Measurements from ENCODE around the gene ASCC1. TPM values are rescaled to one million over a fixed set of nuclear protein-coding genes. Genes with fewer than 3 reads are reported as not detected.

The ASCC1 gene
- total and polyA plus RNA-seq, 7 experiments from 2014 or later = 19.4 to 33.1 (median 24.4) TPM

GRCh38 chr10:72098301-72098835 is 117.7 kb downstream of the ASCC1 start:
- no peak for ATAC-seq
- no peak overlapping the region for H3K27ac ChIP-seq (ENCODE audit: low read depth, low read length)

GRCh38 chr10:72097448-72098300 is 118.4 kb downstream of the ASCC1 start:
- Mint-ChIP-seq H3K4me1 (peaks cover 28 to 74% (median 50%) of the 10 kb centered on the region in 7 donors), H3K27ac (peak overlapping the region in 1 of 9 donors; percentile 17), H3K9me3 (no peaks in the 10 kb centered on the region), H3K4me3 (no peak overlapping the region), H3K27me3 (no peaks in the 10 kb centered on the region), H3K36me3 (peaks cover 11 to 44% (median 43%) of the 10 kb centered on the region in 5 donors)
- ChIA-PET POLR2A (interaction anchor here (1.2 kb wide), 1 partner anchor 117 kb away, joined by 3 read pairs; no protein-coding TSS in a partner anchor), CTCF (no interaction called here)
- no peaks in the 10 kb centered on the region for H3K9me3 ChIP-seq (ENCODE audit: control insufficient read depth in 2 of 3, low read length in 3 of 3)
- ATAC-seq = no peak
- no peak overlapping the region for H3K27ac ChIP-seq (ENCODE audit: low read depth, low read length)
- no peak overlapping the region for H3K4me3 ChIP-seq (ENCODE audit: low read length)
- no peaks in the 10 kb centered on the region for H3K27me3 ChIP-seq (ENCODE audit: control insufficient read depth in 2 of 2, insufficient read depth in 2 of 2, low read length in 2 of 2)
- DNase-seq = no peak
- H3K36me3 ChIP-seq (ENCODE audit: control insufficient read depth in 2 of 3, insufficient read depth in 3 of 3, low read length in 3 of 3) = peaks cover 0 to 14% (median 0%) of the 10 kb centered on the region in 3 experiments
- H3K4me1 ChIP-seq (ENCODE audit: control insufficient read depth in 2 of 2, insufficient read depth in 2 of 2, low read length in 2 of 2) = peaks cover 0 to 18% of the 10 kb centered on the region in 2 donors
- intact Hi-C loops (cut with micrococcal nuclease) = loop anchor here in 1 of 2 donors (1.0 kb wide), 1 partner anchor 10 kb away; no protein-coding TSS in a partner anchor

More at GRCh38 chr10:72098301-72098835, 117.7 kb downstream of the ASCC1 start:
- Mint-ChIP-seq H3K4me3 (no peak overlapping the region), H3K9me3 (no peaks in the 10 kb centered on the region), H3K27ac (peak overlapping the region in 3 of 9 donors; percentile 13 to 71 (median 16)), H3K27me3 (no peaks in the 10 kb centered on the region), H3K4me1 (peaks cover 29 to 81% (median 54%) of the 10 kb centered on the region in 7 donors), H3K36me3 (peaks cover 11 to 44% (median 43%) of the 10 kb centered on the region in 5 donors)
- Histone ChIP-seq H3K4me3 (ENCODE audit: low read length) (no peak overlapping the region), H3K36me3 (ENCODE audit: control insufficient read depth in 2 of 3, insufficient read depth in 3 of 3, low read length in 3 of 3) (peaks cover 0 to 11% (median 0%) of the 10 kb centered on the region in 3 experiments), H3K9me3 (ENCODE audit: control insufficient read depth in 2 of 3, low read length in 3 of 3) (no peaks in the 10 kb centered on the region), H3K4me1 (ENCODE audit: control insufficient read depth in 2 of 2, insufficient read depth in 2 of 2, low read length in 2 of 2) (peaks cover 0 to 23% of the 10 kb centered on the region in 2 donors), H3K27me3 (ENCODE audit: control insufficient read depth in 2 of 2, insufficient read depth in 2 of 2, low read length in 2 of 2) (no peaks in the 10 kb centered on the region)
- ChIA-PET POLR2A (interaction anchor here (0.9 to 11.5 kb wide), 4 partner anchors 9 to 117 kb away, joined by 4 to 297 read pairs (median 6); partner anchors contain the start of genes ANAPC16, ASCC1 and SPOCK2), CTCF (no interaction called here)
- intact Hi-C loops (cut with micrococcal nuclease) = no loop called here
- DNase-seq = no peak

- H3K4me3 ChIP-seq (ENCODE audit: low read length) = no peak overlapping the region
- H3K4me1 Mint-ChIP-seq = peaks cover 19 to 66% (median 40%) of the 10 kb centered on the region in 7 donors
- H3K27me3 Mint-ChIP-seq = no peaks in the 10 kb centered on the region
- H3K27ac ChIP-seq (ENCODE audit: low read depth, low read length) = no peak overlapping the region
- peak overlapping the region in 7 of 9 donors; percentile 1 to 72 (median 64) for H3K27ac Mint-ChIP-seq
- intact Hi-C loops (cut with micrococcal nuclease) = no loop called here
- peaks cover 0 to 4% of the 10 kb centered on the region in 2 donors for H3K4me1 ChIP-seq (ENCODE audit: control insufficient read depth in 2 of 2, insufficient read depth in 2 of 2, low read length in 2 of 2)
- ChIA-PET POLR2A (interaction anchor here (0.6 to 13.9 kb wide), 3 partner anchors 7 to 746 kb away, joined by 3 to 297 read pairs (median 6); no protein-coding TSS in a partner anchor), CTCF (no interaction called here)
- no peaks in the 10 kb centered on the region for H3K9me3 ChIP-seq (ENCODE audit: control insufficient read depth in 2 of 3, low read length in 3 of 3)
- H3K9me3 Mint-ChIP-seq = no peaks in the 10 kb centered on the region
- H3K4me3 Mint-ChIP-seq = peak overlapping the region in 2 of 10 donors; percentile 17 to 24
- peaks cover 11 to 41% (median 38%) of the 10 kb centered on the region in 5 donors for H3K36me3 Mint-ChIP-seq
- peaks cover 0 to 14% (median 0%) of the 10 kb centered on the region in 3 experiments for H3K36me3 ChIP-seq (ENCODE audit: control insufficient read depth in 2 of 3, insufficient read depth in 3 of 3, low read length in 3 of 3)
- no peak for ATAC-seq
- peak in 1 of 9 donors; percentile 53 for DNase-seq
- no peaks in the 10 kb centered on the region for H3K27me3 ChIP-seq (ENCODE audit: control insufficient read depth in 2 of 2, insufficient read depth in 2 of 2, low read length in 2 of 2)
Measured at GRCh38 chr10:72096115-72097000, 119.7 kb downstream of the ASCC1 start.

DNA sequence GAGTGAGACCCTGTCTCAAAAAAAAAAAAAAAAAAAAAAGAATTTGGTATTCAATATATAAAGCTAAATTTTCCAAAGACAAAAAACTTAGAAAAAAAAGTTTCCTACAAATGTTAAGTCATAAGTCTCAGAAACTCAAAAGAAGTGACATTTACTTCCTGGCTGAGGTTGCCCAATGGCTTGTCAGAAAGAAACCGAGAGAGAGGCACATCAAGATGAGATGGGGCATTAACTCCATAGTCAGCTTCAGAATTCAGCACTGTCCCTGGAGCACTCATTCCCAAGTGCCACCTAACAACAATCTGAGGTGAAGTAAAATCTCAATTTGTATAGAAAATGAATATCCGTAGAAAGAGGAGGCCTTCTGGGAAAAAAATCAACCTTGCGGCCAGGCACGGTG is 120.9 kb downstream of the ASCC1 start:
- ATAC-seq = no peak
- Mint-ChIP-seq H3K4me3 (peak overlapping the region in 1 of 10 donors; percentile 15), H3K27me3 (no peaks in the 10 kb centered on the region), H3K27ac (peak overlapping the region in 3 of 9 donors; percentile 20 to 38 (median 29)), H3K4me1 (peaks cover 18 to 59% (median 34%) of the 10 kb centered on the region in 7 donors), H3K36me3 (peaks cover 11 to 38% (median 33%) of the 10 kb centered on the region in 5 donors), H3K9me3 (no peaks in the 10 kb centered on the region)
- Histone ChIP-seq H3K27ac (ENCODE audit: low read depth, low read length) (no peak overlapping the region), H3K4me3 (ENCODE audit: low read length) (no peak overlapping the region), H3K27me3 (ENCODE audit: control insufficient read depth in 2 of 2, insufficient read depth in 2 of 2, low read length in 2 of 2) (no peaks in the 10 kb centered on the region), H3K4me1 (ENCODE audit: control insufficient read depth in 2 of 2, insufficient read depth in 2 of 2, low read length in 2 of 2) (peaks cover 1 to 4% of the 10 kb centered on the region in 2 donors), H3K9me3 (ENCODE audit: control insufficient read depth in 2 of 3, low read length in 3 of 3) (no peaks in the 10 kb centered on the region), H3K36me3 (ENCODE audit: control insufficient read depth in 2 of 3, insufficient read depth in 3 of 3, low read length in 3 of 3) (peaks cover 0 to 14% (median 0%) of the 10 kb centered on the region in 3 experiments)
- DNase-seq = no peak
- POLR2A ChIA-PET = interaction anchor here (0.7 to 13.9 kb wide), 3 partner anchors 9 to 20 kb away, joined by 3 to 297 read pairs (median 3); no protein-coding TSS in a partner anchor
- intact Hi-C loops (cut with micrococcal nuclease) = no loop called here
- CTCF ChIA-PET = no interaction called here

GRCh38 chr10:72094574-72094973 is 121.5 kb downstream of the ASCC1 start:
- intact Hi-C loops (cut with micrococcal nuclease) = no loop called here
- Mint-ChIP-seq H3K4me1 (peaks cover 18 to 66% (median 36%) of the 10 kb centered on the region in 7 donors), H3K36me3 (peaks cover 11 to 35% (median 28%) of the 10 kb centered on the region in 5 donors), H3K4me3 (peak overlapping the region in 1 of 10 donors; percentile 26), H3K9me3 (no peaks in the 10 kb centered on the region), H3K27me3 (no peaks in the 10 kb centered on the region), H3K27ac (peak overlapping the region in 1 of 9 donors; percentile 51)
- DNase-seq = no peak
- POLR2A ChIA-PET = interaction anchor here (1.4 to 13.9 kb wide), 4 partner anchors 9 to 31 kb away, joined by 3 to 297 read pairs (median 6); no protein-coding TSS in a partner anchor
- Histone ChIP-seq H3K27me3 (ENCODE audit: control insufficient read depth in 2 of 2, insufficient read depth in 2 of 2, low read length in 2 of 2) (no peaks in the 10 kb centered on the region), H3K4me3 (ENCODE audit: low read length) (no peak overlapping the region), H3K27ac (ENCODE audit: low read depth, low read length) (no peak overlapping the region), H3K9me3 (ENCODE audit: control insufficient read depth in 2 of 3, low read length in 3 of 3) (no peaks in the 10 kb centered on the region), H3K36me3 (ENCODE audit: control insufficient read depth in 2 of 3, insufficient read depth in 3 of 3, low read length in 3 of 3) (peaks cover 0 to 14% (median 0%) of the 10 kb centered on the region in 3 experiments), H3K4me1 (ENCODE audit: control insufficient read depth in 2 of 2, insufficient read depth in 2 of 2, low read length in 2 of 2) (peaks cover 7 to 10% of the 10 kb centered on the region in 2 donors)
- no peak for ATAC-seq
- CTCF ChIA-PET = no interaction called here

Measured in naive thymus-derived CD4-positive, alpha-beta T cell (primary cell).